ENCODE measurements around the gene SLC30A5.
"Not testable (repeated sequence)": the region's sequence is repeated elsewhere in the genome, so short reads cannot be mapped to it uniquely, and the experiment has no call there.

The SLC30A5 gene

DNA sequence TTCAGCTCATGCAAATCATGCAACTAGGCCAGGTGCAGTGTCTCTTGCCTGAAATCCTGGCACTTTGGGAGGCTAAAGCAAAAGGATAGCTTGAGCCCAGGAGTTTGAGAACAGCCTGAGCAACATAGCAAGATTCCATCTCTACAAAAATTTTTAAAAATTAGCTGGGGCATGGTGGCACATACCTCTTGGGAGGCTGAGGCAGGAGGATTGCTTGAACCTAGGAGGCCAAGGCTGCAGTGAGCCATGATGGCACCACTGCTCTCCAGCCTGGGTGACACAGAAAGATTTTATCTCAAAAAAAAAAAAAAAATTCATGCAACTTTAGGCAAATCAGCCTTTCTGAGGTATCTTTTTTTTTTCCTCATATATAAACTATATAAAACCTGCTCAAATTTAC is 37.5 kb downstream of the SLC30A5 start:
- TF ChIP-seq CTCF (IDR thresholded peaks at IDR 0.05): no peak
- Histone ChIP-seq H3K4me3 (no peak overlapping the region), H3K27ac (no peak overlapping the region)
- no peak for DNase-seq (ENCODE audit: low spot score)

DNA sequence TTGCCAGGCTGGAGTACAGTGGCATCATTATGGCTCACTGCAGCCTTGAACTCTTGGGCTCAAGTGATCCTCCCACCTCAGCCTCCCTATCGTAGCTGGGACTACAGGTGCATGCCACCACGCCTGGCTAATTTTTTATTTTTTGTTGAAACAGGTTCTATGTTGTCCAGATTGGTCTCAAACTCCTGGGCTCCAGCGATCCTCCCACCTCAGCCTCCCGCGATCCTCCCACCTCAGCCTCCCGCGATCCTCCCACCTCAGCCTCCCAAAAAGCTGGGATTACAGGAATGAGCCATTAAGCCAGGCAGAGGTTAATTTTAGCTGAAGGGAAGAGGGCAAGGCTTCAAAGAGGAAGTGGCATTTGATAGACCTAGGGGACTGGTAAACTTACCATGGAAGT is 40.3 kb downstream of the SLC30A5 start:
- no peak for TF ChIP-seq CTCF (IDR thresholded peaks at IDR 0.05)
- Histone ChIP-seq H3K4me3 (no peak overlapping the region), H3K27ac (no peak overlapping the region)
- no peak for DNase-seq (ENCODE audit: low spot score)

DNA sequence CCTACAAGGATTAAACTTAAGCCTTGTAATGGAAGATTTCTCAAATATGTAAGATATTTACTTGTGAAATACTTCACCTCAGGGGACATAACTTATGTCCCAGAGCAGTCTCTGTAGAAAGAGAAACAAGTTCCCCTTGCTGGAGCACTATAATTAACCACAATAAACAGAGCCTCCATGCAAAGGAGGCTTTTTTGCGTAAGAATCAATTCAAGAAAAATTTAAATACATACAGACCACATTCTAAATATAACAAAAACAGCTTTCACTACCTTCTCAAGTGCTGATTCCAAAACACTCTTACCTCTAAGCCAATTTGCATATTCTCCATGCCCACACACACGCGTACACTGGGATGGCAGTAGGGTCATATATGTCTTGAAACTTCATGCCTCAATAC is 42.5 kb downstream of the SLC30A5 start:
- H3K27ac ChIP-seq: no peak overlapping the region
- TF ChIP-seq CTCF (IDR thresholded peaks at IDR 0.05): no peak
- no peak for DNase-seq (ENCODE audit: low spot score)
- H3K4me3 ChIP-seq: no peak overlapping the region

- H3K27ac ChIP-seq; H3K4me3 ChIP-seq; DNase-seq (ENCODE audit: low spot score): not testable (repeated sequence)
Observed at GRCh38 chr5:69137208-69137607, 43.4 kb downstream of the SLC30A5 start.

DNA sequence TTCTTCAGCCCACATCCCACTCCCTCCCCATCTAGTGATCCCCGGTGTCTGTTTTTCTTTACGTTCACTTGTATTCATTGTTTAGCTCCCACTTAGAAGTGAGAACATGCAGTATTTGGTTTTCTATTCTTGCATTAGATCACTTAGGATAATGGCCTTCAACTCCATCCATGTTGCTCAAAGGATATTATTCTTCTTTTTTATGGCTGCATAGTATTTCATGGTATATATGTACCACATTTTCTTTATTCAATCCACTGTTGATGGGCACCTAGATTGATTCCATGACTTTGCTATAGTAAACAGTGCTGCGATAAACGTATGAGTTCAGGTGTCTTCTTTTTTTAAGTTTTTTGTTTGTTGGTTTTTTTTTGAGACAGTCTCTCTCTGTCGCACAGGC is 44.0 kb downstream of the SLC30A5 start:
- no peak for TF ChIP-seq CTCF (IDR thresholded peaks at IDR 0.05)
- Histone ChIP-seq H3K4me3 (no peak overlapping the region), H3K27ac (no peak overlapping the region)
- no peak for DNase-seq (ENCODE audit: low spot score)

DNA sequence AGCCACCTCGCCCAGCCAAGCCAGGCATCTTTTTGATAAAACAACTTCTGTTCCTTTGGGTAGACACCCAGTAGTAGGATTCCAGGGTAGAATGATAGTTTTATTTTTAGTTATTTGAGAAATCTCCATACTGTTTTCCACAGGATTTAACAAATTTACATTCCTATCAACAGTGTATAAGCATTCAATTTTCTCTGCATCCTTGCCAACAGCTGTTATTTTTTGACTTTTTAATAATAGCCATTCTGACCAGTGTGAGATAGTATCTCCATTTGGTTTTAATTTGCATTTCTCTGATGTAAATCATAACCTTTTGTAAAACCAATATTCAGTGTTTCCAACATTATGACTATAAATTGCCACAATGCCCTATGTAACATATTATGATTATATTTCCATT is 45.0 kb downstream of the SLC30A5 start:
- no peak overlapping the region for H3K4me3 ChIP-seq
- TF ChIP-seq CTCF (IDR thresholded peaks at IDR 0.05): no peak
- no peak for DNase-seq (ENCODE audit: low spot score)
- H3K27ac ChIP-seq: no peak overlapping the region

GRCh38 chr5:69140239-69140638 is 46.4 kb downstream of the SLC30A5 start:
- not testable (repeated sequence) for H3K4me3 ChIP-seq; H3K27ac ChIP-seq; DNase-seq (ENCODE audit: low spot score)

DNA sequence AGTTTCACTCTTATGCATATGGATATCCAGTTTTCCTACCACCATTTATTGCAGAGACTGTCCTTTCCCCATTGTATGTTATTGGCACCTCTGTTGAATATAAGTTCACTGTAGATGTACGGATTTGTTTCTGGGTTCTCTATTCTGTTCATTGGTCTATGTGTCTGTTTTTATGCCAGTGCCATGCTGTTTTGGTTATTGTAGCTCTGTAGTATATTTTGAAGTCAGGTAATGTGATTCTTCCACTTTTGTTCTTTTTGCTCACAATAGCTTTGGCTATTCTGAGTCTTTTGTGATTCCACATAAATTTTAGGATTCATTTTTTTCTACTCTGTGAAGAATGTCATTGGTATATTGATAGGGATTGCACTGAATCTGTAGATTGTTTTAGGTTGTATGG is 47.0 kb downstream of the SLC30A5 start:
- no peak overlapping the region for H3K27ac ChIP-seq
- DNase-seq (ENCODE audit: low spot score): no peak
- H3K4me3 ChIP-seq: no peak overlapping the region
- no peak for TF ChIP-seq CTCF (IDR thresholded peaks at IDR 0.05)

DNA sequence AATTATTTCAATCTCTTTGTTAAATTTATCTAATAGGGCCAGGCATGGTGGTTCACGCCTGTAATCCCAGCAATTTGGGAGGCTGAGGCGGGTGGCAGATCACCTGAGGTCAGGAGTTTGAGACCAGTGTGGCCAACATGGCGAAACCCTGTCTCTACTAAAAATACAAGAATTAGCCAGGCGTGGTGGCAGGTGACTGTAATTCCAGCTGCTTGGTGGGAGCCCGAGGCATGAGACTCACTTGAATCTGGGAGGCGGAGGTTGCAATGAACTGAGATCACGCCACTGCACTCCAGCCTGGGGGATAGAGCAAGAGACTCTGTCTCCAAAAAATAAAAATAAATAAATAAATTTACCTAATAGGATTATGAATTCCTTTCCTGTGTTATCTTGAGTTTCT is 54.8 kb downstream of the SLC30A5 start:
- not testable (repeated sequence) for H3K27ac ChIP-seq; H3K4me3 ChIP-seq; DNase-seq (ENCODE audit: low spot score)
